Mesodermal cell (in vitro differentiated cells): ENCODE results near the gene SYCN.

Experiments used
- H3K27ac ChIP-seq: 2 replicates; pipeline ENCODE4 v1.7.0; 2013; ENCODE audit warnings: mild to moderate bottlenecking, low read depth, low read length, moderate library complexity; ENCODE audit not compliant: severe bottlenecking
- H3K36me3 ChIP-seq: 2 replicates; pipeline ENCODE4 v1.7.1; 2013; ENCODE audit warnings: mild to moderate bottlenecking, low read length, moderate library complexity; ENCODE audit not compliant: control insufficient read depth, insufficient read depth
- H3K4me1 ChIP-seq: one replicate; pipeline ENCODE4 v1.7.1; 2013; ENCODE audit warnings: mild to moderate bottlenecking, low read length; ENCODE audit not compliant: insufficient read depth, control insufficient read depth, poor library complexity, severe bottlenecking
- H3K4me3 ChIP-seq: 2 replicates; pipeline ENCODE4 v1.7.0; 2013; ENCODE audit warnings: low read length, control low read depth, mild to moderate bottlenecking; ENCODE audit not compliant: insufficient read depth, poor library complexity, severe bottlenecking; ENCODE audit errors: extremely low read depth
- H3K9me3 ChIP-seq: 2 replicates; pipeline ENCODE4 v1.7.1; 2013; ENCODE audit warnings: mild to moderate bottlenecking, low read length, moderate library complexity; ENCODE audit not compliant: control insufficient read depth
- WGBS, 2 experiments: methylation state at CpG; one replicate each; pipeline ENCODE4 v1.1.5; 2013; ENCODE audit warnings: missing lambda C conversion rate in 2 of 2; ENCODE audit not compliant: insufficient coverage in 2 of 2; 5-methylcytosine and 5-hydroxymethylcytosine counted together

Gene SYCN

DNA sequence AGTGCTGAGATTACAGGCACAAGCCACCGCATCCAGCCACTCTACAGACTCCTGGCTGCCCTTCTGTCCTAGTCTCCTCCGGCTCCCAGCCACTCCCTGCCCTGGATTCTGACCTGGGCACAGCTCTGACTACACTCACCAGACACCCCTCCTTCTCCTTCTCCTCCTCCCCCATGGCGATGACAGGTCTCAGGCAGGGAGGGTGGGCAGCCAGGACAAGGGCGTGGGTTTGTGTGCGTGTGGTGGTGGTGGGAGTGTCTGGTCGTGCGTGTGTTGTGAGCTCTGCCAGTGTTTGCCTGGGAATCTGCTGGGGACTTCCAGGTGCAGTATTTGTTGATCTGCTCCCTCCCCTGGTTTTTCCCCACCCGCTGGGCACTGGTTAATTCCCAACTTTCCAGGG, 10.3 kb downstream of the SYCN start:
- Histone ChIP-seq H3K9me3 (no peaks in the 10 kb centered on the region), H3K4me1 (peaks cover 3% of the 10 kb centered on the region), H3K27ac (no peak overlapping the region), H3K36me3 (no peaks in the 10 kb centered on the region), H3K4me3 (no peak overlapping the region)
- WGBS, 2 experiments: 11 to 40% methylated on average over 2 to 7 of the region's 8 CpGs

DNA sequence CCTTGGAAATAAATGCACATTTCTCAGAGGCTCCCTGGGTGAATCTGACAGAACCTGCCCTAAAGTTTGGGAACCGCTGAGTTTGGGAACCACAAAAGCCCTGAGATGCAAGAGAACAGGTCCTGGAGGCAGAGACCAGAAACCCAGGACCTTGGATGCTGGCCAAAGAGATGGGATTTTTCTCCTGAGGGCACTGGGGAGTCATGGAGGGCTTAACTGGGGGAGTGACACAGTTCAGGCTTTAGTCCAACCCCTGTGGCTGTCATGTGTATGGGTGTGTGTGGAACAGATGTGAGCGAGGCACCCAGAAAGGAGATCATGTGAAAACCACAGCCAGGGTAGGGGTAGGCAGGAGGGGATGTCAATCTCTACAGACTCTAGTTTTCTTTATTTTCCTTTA, 11.2 kb downstream of the SYCN start:
- H3K27ac ChIP-seq: no peak overlapping the region
- H3K36me3 ChIP-seq: no peaks in the 10 kb centered on the region
- H3K4me1 ChIP-seq: peaks cover 3% of the 10 kb centered on the region
- WGBS, 2 experiments: 92 to 93% methylated on average over 1 of the region's 2 CpGs
- no peaks in the 10 kb centered on the region for H3K9me3 ChIP-seq
- H3K4me3 ChIP-seq: no peak overlapping the region

DNA sequence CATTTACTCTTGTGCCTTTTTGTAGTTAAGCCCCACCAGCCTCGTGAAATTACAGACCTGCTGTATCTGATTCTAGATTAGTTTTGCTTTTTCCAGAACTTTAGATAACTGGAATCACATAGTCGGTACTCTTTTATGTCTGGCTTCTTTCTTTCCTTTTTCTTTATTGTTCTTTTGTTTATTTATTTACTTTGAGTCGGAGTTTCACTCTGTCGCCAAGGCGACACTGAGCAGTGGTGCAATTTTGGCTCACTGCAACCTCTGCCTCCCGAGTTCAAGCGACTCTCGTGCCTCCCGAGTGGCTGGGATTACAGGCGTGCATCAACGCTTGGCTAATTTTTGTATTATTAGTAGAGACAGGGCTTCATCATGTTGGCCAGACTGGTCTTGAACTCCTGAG, 13.3 kb downstream of the SYCN start:
- no peaks in the 10 kb centered on the region for H3K36me3 ChIP-seq
- peaks cover 3% of the 10 kb centered on the region for H3K4me1 ChIP-seq
- no peaks in the 10 kb centered on the region for H3K9me3 ChIP-seq
- H3K27ac ChIP-seq: no peak overlapping the region
- no peak overlapping the region for H3K4me3 ChIP-seq
- 75 to 80% methylated on average over 6 to 7 of the region's 11 CpGs for WGBS, 2 experiments

DNA sequence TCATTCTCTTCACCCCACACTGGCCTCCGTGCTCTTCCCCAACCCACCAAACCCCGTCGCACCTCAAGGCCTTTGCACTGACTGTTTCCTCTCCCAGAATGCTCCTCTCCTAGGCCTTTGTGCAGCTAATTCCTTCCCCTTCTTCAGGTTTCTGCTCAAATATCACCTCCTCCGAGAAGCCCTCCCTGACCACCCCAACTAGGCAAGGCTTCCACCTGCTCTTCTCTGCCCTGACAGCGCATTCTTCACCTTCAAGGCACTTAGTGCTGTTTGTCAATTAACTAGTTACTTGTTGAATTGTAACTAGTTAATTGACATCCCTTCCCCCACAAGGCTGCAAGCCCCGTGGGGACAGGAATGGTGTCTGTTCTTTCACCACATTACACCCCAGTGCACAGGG, 15.1 kb downstream of the SYCN start:
- no peaks in the 10 kb centered on the region for H3K9me3 ChIP-seq
- peaks cover 3% of the 10 kb centered on the region for H3K4me1 ChIP-seq
- no peaks in the 10 kb centered on the region for H3K36me3 ChIP-seq
- 86 to 100% methylated on average over 2 to 4 of the region's 6 CpGs for WGBS, 2 experiments
- no peak overlapping the region for H3K4me3 ChIP-seq
- no peak overlapping the region for H3K27ac ChIP-seq

DNA sequence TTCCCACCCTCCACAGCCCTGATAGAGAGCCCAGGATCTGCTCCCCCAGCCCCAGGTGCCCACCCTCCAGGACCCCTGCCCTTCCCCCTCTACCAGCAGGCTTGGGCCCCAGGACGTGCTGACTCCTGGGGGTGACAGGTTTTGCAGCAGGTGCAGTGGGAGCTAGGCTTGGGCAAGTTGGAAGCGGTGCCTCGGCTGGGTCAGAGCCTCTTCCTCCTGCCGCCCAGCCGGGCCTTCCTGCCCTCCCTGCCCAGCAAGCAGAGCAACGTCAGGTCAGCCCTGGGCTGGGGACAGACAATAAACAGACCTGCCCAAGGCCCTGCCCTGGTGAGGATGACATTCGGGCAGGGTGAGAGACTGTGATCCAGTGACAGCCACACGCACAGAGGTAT, 16.5 kb downstream of the SYCN start:
- Histone ChIP-seq H3K4me1 (peaks cover 3% of the 10 kb centered on the region), H3K27ac (no peak overlapping the region), H3K9me3 (no peaks in the 10 kb centered on the region), H3K4me3 (no peak overlapping the region), H3K36me3 (no peaks in the 10 kb centered on the region)
- 65 to 66% methylated on average over 8 of the region's 8 CpGs for WGBS, 2 experiments

- Histone ChIP-seq H3K36me3 (peaks cover 7% of the 10 kb centered on the region), H3K4me1 (peaks cover 3% of the 10 kb centered on the region), H3K27ac (no peak overlapping the region), H3K9me3 (no peaks in the 10 kb centered on the region), H3K4me3 (no peak overlapping the region)
- 92 to 95% methylated on average over 5 to 6 of the region's 8 CpGs for WGBS, 2 experiments
These were observed 17.7 kb downstream of the SYCN start for GRCh38 chr19:39186391-39186790.

GRCh38 chr19:39183104-39183503, 21.0 kb downstream of the SYCN start:
- Histone ChIP-seq H3K36me3 (peaks cover 30% of the 10 kb centered on the region), H3K4me1 (no peaks in the 10 kb centered on the region), H3K9me3 (no peaks in the 10 kb centered on the region), H3K27ac (no peak overlapping the region), H3K4me3 (no peak overlapping the region)
- 93 to 97% methylated on average over 5 to 6 of the region's 8 CpGs for WGBS, 2 experiments

- Histone ChIP-seq H3K27ac (no peak overlapping the region), H3K4me3 (no peak overlapping the region), H3K36me3 (peaks cover 40% of the 10 kb centered on the region), H3K9me3 (no peaks in the 10 kb centered on the region), H3K4me1 (no peaks in the 10 kb centered on the region)
- WGBS, 2 experiments: 89 to 100% methylated on average over 1 to 3 of the region's 4 CpGs
These were observed 21.9 kb downstream of the SYCN start for GRCh38 chr19:39182174-39182505.

GRCh38 chr19:39181500-39182173, 22.4 kb downstream of the SYCN start:
- no peaks in the 10 kb centered on the region for H3K4me1 ChIP-seq
- no peak overlapping the region for H3K27ac ChIP-seq
- no peak overlapping the region for H3K4me3 ChIP-seq
- WGBS, 2 experiments: 92 to 93% methylated on average over 18 to 20 of the region's 21 CpGs
- H3K36me3 ChIP-seq: peaks cover 42% of the 10 kb centered on the region
- H3K9me3 ChIP-seq: no peaks in the 10 kb centered on the region

- no peak overlapping the region for H3K27ac ChIP-seq
- no peaks in the 10 kb centered on the region for H3K9me3 ChIP-seq
- 94 to 99% methylated on average over 5 to 9 of the region's 9 CpGs for WGBS, 2 experiments
These were observed 23.3 kb downstream of the SYCN start for GRCh38 chr19:39180749-39181148.

GRCh38 chr19:39179754-39180153, 24.3 kb downstream of the SYCN start:
- Histone ChIP-seq H3K36me3 (peaks cover 57% of the 10 kb centered on the region), H3K4me3 (no peak overlapping the region), H3K9me3 (no peaks in the 10 kb centered on the region), H3K4me1 (no peaks in the 10 kb centered on the region), H3K27ac (no peak overlapping the region)
- WGBS, 2 experiments: 96 to 100% methylated on average over 2 to 9 of the region's 10 CpGs

More at GRCh38 chr19:39180749-39181148, 23.3 kb downstream of the SYCN start:
- H3K36me3 ChIP-seq: peaks cover 48% of the 10 kb centered on the region
- no peaks in the 10 kb centered on the region for H3K4me1 ChIP-seq
- no peak overlapping the region for H3K4me3 ChIP-seq
